Mucosa of descending colon (tissue), 3 donors: ENCODE measurements around the gene RBM20. TPM values are rescaled to one million over a fixed set of nuclear protein-coding genes. Genes with fewer than 3 reads are reported as not detected.

Experiments used
- ATAC-seq: fragments of 200-7000 bp; cut with Tn5 transposase; one replicate; pipeline ENCODE4 v1.9.1; 2020; ENCODE audit warnings: mild to moderate bottlenecking, moderate library complexity
- DNase-seq, 3 donors: peaks; one replicate each; pipeline ENCODE4 v3.0.0-alpha.2; 2020
- H3K36me3 ChIP-seq: fragments of 200-600 bp; one replicate; pipeline ENCODE4 v1.8.0; 2021; ENCODE audit warnings: low read depth, mild to moderate bottlenecking
- H3K4me1 ChIP-seq: fragments of 200-600 bp; one replicate; pipeline ENCODE4 v1.8.0; 2021; ENCODE audit warnings: low read depth, mild to moderate bottlenecking
- H3K4me3 ChIP-seq: fragments of 200-600 bp; one replicate; pipeline ENCODE4 v1.8.0; 2021; ENCODE audit warnings: mild to moderate bottlenecking
- H3K9me3 ChIP-seq: fragments of 200-600 bp; one replicate; pipeline ENCODE4 v1.8.0; 2021; ENCODE audit warnings: mild to moderate bottlenecking
- CTCF ChIP-seq: fragments of 200-600 bp; IDR thresholded peaks from one replicate; pipeline ENCODE4 v1.8.0; 2022; ENCODE audit warnings: antibody characterized with exemption, mild to moderate bottlenecking
- intact Hi-C, 2 donors: fragments of 100-400 bp; cut with DNase I in 1 of 2; cut with micrococcal nuclease in 1 of 2; formaldehyde crosslinking; loops; one replicate each; pipeline versions ENCODE4 v1.11.0 to v1.11.1; 2022; cut with DNase I, micrococcal nuclease
- total RNA-seq, 3 donors: library from RNA; stranded (reverse); fragmentation: NEBNext Ultra II Directional in 2 of 3; extraction: Animal tissue kit (Norgen Biotek cat#: 25700) in 2 of 3; gene quantifications; one replicate each; pipeline versions ENCODE4 v1.2.1 to v1.2.4, GENCODE V29; 2021 to 2023
- donor health status: DM: no; HTN: no; CAD: no; lungs with moderate emphysema.
- donor health status: DM: no; HTN: no; CAD: no.
- donor health status: DM: no; HTN: yes; CAD: no.

RBM20 gene
- total RNA-seq, 3 donors from 2014 or later: 0.46 to 9.7 (median 2.0) TPM

DNA sequence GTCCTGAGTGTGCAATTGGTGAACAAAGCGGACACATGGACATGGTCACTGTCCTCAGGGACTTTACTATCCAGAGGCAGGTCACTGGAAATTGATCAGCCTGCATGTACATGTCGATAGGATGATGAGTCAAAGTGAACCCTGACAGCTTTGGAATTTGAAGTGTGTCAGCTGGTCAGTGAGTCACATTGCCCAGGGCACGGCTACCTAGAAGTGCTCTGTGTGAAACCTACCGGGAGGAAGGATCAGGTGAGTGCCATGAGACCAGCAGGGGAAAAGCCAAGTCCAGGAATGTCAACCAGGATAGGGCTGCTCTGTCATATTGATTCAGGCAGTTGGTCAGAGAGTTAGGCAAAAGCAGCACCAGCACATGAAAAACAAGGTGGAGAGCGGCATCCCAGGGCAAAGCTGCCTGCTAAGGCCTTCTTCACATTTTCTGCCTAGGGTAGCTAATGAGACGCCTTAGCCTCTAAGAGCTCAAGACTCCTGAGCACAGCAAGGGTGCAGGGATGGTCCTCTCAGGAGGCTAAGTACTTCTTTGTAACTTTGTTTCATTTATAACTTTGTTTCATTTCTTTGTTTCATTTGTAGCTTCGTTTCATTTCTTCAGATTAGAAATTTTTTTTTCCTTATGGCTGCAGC is 208.2 kb downstream of the RBM20 start:
- H3K4me3 ChIP-seq: no peak overlapping the region
- peaks cover 26% of the 10 kb centered on the region for H3K4me1 ChIP-seq
- intact Hi-C loops: no loop called here
- H3K9me3 ChIP-seq: no peaks in the 10 kb centered on the region
- peak in 2 of 3 donors; percentile 33 to 35 for DNase-seq
- no peaks in the 10 kb centered on the region for H3K36me3 ChIP-seq
- ATAC-seq: peak; percentile 87
- no peak for TF ChIP-seq CTCF

DNA sequence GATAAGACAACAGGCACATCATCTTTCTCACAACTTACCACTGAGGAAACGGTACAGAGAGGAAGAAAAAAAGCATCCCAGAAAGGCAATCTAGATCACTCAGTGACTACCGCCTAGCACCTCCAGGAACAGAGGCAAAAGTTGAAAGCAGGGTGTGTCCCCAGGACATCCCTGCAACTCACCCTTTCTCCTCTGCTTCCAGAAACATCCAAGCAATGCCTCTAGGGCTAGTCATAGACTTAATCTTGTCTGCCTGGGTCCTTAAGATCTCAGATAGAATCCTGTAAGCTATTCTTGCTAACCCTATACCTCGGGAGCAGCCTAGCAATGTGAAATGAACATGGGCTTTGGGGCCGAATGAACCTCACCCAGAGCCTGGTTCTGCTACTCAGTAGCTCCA is 208.8 kb downstream of the RBM20 start:
- no peak for TF ChIP-seq CTCF
- H3K4me3 ChIP-seq: no peak overlapping the region
- intact Hi-C loops: no loop called here
- H3K36me3 ChIP-seq: no peaks in the 10 kb centered on the region
- H3K9me3 ChIP-seq: no peaks in the 10 kb centered on the region
- ATAC-seq (peak; percentile 46), DNase-seq (peak in 1 of 3 donors; percentile 42)
- peaks cover 30% of the 10 kb centered on the region for H3K4me1 ChIP-seq

DNA sequence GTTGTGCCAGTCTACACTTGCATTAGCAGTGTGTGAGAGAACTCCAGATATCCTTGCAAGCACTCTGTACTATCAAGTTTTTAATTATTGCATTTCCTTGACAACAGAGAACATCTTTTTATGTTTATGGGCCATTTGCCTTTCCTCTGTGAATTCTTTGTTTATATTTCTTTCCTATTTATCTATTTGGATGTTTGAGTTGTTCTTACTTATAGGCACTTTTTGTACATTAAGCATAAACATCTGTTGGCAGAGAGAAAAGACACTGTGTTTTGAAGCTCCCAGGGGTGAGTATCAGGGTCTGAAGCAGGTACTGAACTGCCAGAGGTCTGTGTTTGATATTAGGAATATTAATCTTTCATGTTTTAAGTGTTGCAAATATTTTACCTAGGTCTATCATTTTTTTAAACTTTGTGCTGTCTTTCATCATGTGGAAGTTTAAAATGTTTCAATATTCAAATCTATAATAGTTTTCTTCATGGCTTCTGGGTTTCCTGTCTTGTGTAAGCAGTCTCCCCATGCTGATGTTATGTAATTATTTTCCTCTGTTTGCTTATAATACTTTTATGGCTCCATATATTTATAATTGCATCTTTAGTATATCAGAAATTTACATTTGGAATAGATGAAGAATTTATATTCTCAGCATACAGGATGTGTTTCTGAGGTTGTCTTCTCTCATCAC is 209.9 kb downstream of the RBM20 start:
- peaks cover 38% of the 10 kb centered on the region for H3K4me1 ChIP-seq
- H3K4me3 ChIP-seq: no peak overlapping the region
- ATAC-seq: no peak
- H3K36me3 ChIP-seq: no peaks in the 10 kb centered on the region
- H3K9me3 ChIP-seq: no peaks in the 10 kb centered on the region
- no peak for TF ChIP-seq CTCF
- intact Hi-C loops: no loop called here
- DNase-seq: no peak

DNA sequence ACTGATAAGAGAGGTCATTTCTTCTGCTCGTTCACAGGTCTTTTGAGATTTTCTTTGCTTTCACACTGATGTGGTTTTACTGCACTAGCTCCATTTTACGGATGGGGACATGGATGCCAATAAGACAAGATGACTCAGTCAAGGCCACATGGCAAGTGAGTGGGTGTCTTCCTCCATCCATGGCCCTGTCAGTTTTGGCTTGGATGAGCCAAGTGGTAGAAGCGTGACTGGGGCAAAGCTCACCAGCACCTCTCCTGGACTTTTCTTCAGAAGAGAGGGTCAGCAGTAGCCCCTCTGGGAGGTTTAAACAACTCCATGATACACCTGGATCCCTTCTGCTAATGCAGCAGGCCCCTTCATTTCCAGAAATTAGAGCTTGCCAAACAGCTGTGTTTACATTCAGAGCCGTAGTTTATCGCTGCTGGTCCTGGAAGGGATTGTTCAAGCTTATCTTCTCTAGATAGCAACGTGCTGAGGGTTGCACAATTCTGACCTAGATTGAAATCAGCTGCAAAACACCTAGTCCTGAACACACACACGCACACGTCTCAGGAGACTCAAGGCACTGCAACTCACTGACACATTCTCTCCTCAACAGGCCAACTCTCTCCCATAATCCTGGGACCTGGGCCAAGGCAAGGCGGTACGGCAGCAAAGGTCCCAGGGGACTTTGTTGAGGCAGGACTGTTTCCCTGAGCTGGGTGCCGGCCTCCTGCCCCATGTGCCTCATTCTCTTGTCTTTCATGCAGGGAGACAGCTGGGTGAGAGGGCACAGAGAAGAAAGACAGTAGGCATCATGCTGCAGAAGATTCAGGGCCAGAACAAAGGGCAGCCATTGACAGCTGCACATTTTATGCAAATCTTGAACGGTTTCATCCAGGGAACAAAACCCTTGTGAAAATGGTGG is 213.4 kb downstream of the RBM20 start:
- Histone ChIP-seq H3K9me3 (no peaks in the 10 kb centered on the region), H3K4me1 (peaks cover 65% of the 10 kb centered on the region), H3K4me3 (no peak overlapping the region), H3K36me3 (no peaks in the 10 kb centered on the region)
- TF ChIP-seq CTCF: no peak
- intact Hi-C loops: no loop called here
- peak in 2 of 3 donors; percentile 69 to 80 for DNase-seq
- ATAC-seq: peak; percentile 75

DNA sequence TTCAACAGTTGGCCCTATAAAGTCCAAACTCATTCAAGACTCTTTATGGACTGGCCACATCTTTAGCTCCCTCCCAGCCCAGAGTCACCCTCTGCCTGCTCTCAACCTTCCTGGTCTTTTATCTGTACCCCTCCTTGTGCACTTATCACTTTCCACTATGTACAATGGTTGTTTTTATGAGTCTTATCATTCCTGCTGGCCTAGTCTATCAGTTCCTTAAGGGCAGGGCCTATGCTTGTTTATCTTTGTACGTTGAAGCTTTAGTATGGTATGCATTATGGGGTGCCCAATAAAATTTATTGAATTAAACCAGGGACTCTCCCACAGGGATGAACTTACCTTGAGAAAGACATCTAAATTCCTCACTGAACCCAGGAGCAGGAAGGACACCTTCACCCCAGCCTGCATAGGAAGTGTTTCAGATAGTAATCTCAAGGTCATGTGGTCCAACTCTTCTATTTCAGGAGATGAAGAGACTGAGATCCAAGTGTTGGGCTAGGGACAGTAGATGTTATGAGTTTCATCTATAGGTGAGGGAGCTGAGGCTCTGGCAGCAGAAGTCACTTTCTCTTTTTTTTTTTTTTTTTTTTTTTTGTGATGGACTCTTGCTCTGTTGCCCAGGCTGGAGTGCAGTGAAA is 214.3 kb downstream of the RBM20 start:
- DNase-seq (peak in 2 of 3 donors; percentile 46 to 74), ATAC-seq (peak; percentile 81)
- no peak for TF ChIP-seq CTCF
- no peak overlapping the region for H3K4me3 ChIP-seq
- H3K4me1 ChIP-seq: peaks cover 57% of the 10 kb centered on the region
- intact Hi-C loops: no loop called here
- no peaks in the 10 kb centered on the region for H3K9me3 ChIP-seq
- no peaks in the 10 kb centered on the region for H3K36me3 ChIP-seq
